ENCODE data around the gene MRPL58. TPM values are rescaled to one million over a fixed set of nuclear protein-coding genes. Genes with fewer than 3 reads are reported as not detected.

MRPL58 gene
- total and polyA plus RNA-seq, 2 of the 8 experiments (the other 6 are each of a cell fraction or from before 2014, with no cell fraction given): 43.6 to 49.1 TPM

DNA sequence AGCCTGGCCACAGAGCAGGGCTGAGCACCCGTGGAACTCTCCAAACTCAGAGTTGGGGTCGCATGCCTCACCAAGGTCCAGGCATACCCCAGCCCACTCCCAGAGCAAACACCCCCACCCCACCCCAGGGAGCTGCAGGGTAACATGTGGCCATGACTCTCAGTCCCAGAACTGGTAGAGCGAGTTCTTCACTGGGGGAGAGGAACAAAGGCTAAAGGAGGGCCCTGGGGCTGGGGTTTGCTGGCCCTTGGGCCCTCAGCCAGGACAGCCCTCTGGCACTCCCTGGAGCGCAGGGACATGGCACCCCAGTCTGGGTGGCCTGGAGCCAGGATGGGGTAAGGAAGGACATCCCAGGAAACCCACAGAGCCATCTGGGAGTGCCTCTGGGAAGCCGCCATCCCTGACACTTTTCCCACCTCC is 44.1 kb upstream of the MRPL58 start:
- H2BK15ac ChIP-seq (ENCODE audit: low read length): peak overlapping the region; percentile 7; the same call in 1 of the 2 replicates
- no peaks in the 10 kb centered on the region for H3K9me3 ChIP-seq (ENCODE audit: insufficient read depth in 2 of 2, low read depth in 1 of 2, low read length in 1 of 2)
- H3K23me2 ChIP-seq (ENCODE audit: low read depth, low read length): peaks cover 13% of the 10 kb centered on the region; the same call in 1 of the 2 replicates
- no peak overlapping the region for H2AK5ac ChIP-seq (ENCODE audit: low read depth, low read length)
- 0 out of 2 replicates have a peak overlapping the region, but pooled peaks have one; percentile 1 for H3K27ac ChIP-seq (ENCODE audit: low read depth, low read length)
- no peak overlapping the region for H4K5ac ChIP-seq (ENCODE audit: insufficient read length, low read depth, low read length)
- H2BK5ac ChIP-seq (ENCODE audit: low read depth, low read length): no peak overlapping the region
- H3K4ac ChIP-seq (replicated peaks; ENCODE audit: insufficient read length, low read depth, low read length): no peak overlapping the region
- peaks cover 0 to 15% (median 10%) of the 10 kb centered on the region in 4 experiments; a peak in 6 of 7 replicates for H3K4me1 ChIP-seq (replicated peaks in 1 of 4; ENCODE audit: control insufficient read depth in 3 of 4, insufficient read depth in 4 of 4, low read length in 3 of 4)
- H3K14ac ChIP-seq (ENCODE audit: insufficient read length): no peak overlapping the region
- peak overlapping the region; percentile 64 for H2BK120ac ChIP-seq (replicated peaks; ENCODE audit: low read depth, low read length)
- no peak overlapping the region for H2AFZ ChIP-seq (ENCODE audit: low read length)
- no peak for TF ChIP-seq YY1 (IDR thresholded peaks at IDR 0.05; ENCODE audit: low read depth, low read length)
- TF ChIP-seq ASH2L (IDR thresholded peaks at IDR 0.05; ENCODE audit: low read length): peak; percentile 39
- FAIRE-seq (no peak), DNase-seq (ENCODE audit: low read depth in 1 of 2, low spot score in 2 of 2) (no peak)
- peak overlapping the region; percentile 21 to 50; a peak in 2 of 4 replicates for H3K4me2 ChIP-seq (ENCODE audit: insufficient read depth in 1 of 2, low read depth in 2 of 2, low read length in 2 of 2)
- no peak overlapping the region for H2BK12ac ChIP-seq (ENCODE audit: low read depth, low read length)
- 66% methylated on average over 4 of the region's 5 CpGs; no CpG with 5 or more reads in 1 of the 2 experiments for WGBS, 2 experiments (ENCODE audit: extremely low coverage in 1 of 2, insufficient coverage in 1 of 2, insufficient read length in 1 of 2, insufficient replicate concordance in 2 of 2, low coverage in 1 of 2, low lambda C conversion rate in 2 of 2, missing lambda C conversion rate in 1 of 2)
- H2BK20ac ChIP-seq (ENCODE audit: low read length): no peak overlapping the region
- no peak overlapping the region for H3K9ac ChIP-seq (replicated peaks in 1 of 4; ENCODE audit: extremely low read depth in 1 of 4, low read depth in 3 of 4, low read length in 3 of 4)
- H4K8ac ChIP-seq (ENCODE audit: extremely low read depth, insufficient read depth, low read length): no peak overlapping the region
- POLR2A ChIA-PET (ENCODE audit: partially characterized antibody): interaction anchor here (0.7 to 1.6 kb wide), 5 partner anchors 8 to 66 kb away, joined by 3 to 6 read pairs (median 5); partner anchors contain the start of gene MRPL58
- no peak overlapping the region for H3K4me3 ChIP-seq (ENCODE audit: extremely low read depth in 1 of 4, insufficient read depth in 2 of 4, low read depth in 3 of 4, low read length in 4 of 4)
- H4K20me1 ChIP-seq (replicated peaks in 1 of 2; ENCODE audit: control insufficient read depth in 1 of 2, insufficient read depth in 2 of 2, low read length in 2 of 2): peaks cover 0 to 1% of the 10 kb centered on the region in 2 experiments
- H4K91ac ChIP-seq (replicated peaks; ENCODE audit: insufficient read length, low read length): peak overlapping the region; percentile 89
- no peak overlapping the region for H3K23ac ChIP-seq (ENCODE audit: insufficient read length)
- H3K79me2 ChIP-seq (ENCODE audit: control insufficient read depth in 1 of 2, insufficient read depth in 2 of 2, low read length in 2 of 2): no peaks in the 10 kb centered on the region
- peaks cover 12 to 23% (median 21%) of the 10 kb centered on the region in 4 experiments for H3K27me3 ChIP-seq (replicated peaks in 1 of 4; ENCODE audit: control insufficient read depth in 3 of 4, extremely low read depth in 1 of 4, insufficient read depth in 3 of 4, low read length in 3 of 4)
- H3K18ac ChIP-seq (ENCODE audit: extremely low read depth, low read length): no peak overlapping the region; the same call in 1 of the 2 replicates
- no peaks in the 10 kb centered on the region for H3K79me1 ChIP-seq (ENCODE audit: low read depth, low read length)
- no peaks in the 10 kb centered on the region for H3K36me3 ChIP-seq (ENCODE audit: control insufficient read depth in 2 of 4, insufficient read depth in 4 of 4, low read length in 3 of 4)
- CTCF ChIA-PET (ENCODE audit: partially characterized antibody): interaction anchor here (1.2 to 19.8 kb wide), 6 partner anchors 10 to 57 kb away, joined by 3 to 345 read pairs (median 7); partner anchors contain the start of genes MRPL58 and OTOP2
- H3K56ac ChIP-seq (replicated peaks; ENCODE audit: insufficient read length, low read depth, low read length): no peak overlapping the region
